ENCODE data around the gene WDR18.

The WDR18 gene

DNA sequence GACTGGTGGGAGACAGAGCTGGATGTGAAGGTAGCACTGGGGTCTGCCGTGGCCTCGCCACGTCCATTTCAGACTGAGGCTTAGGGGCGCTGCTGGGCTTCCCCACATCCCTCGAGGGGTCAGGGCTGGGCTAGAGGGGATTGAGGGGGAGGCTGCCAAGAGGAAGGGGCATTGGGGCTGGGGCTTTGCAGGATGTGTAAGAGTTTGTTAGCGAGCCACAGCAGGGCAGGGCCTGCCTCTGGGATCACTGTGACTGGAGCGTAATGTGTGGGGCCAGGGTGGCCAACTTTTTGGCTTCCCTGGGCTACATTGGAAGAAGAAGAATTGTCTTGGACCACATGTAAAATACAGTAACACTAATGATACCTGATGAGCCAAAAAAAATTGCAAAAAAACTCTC lies 44.2 kb upstream of the WDR18 start:
- Histone ChIP-seq H3F3A (ENCODE audit: low read depth) (no peaks in the 10 kb centered on the region), H2AFZ (ENCODE audit: low read length) (no peak overlapping the region), H3K4me3 (ENCODE audit: low read length, poor library complexity, severe bottlenecking) (no peak overlapping the region), H3K4me1 (ENCODE audit: insufficient read depth, low read length, poor library complexity, severe bottlenecking) (no peaks in the 10 kb centered on the region), H3K9ac (ENCODE audit: low read depth, low read length, poor library complexity, severe bottlenecking) (no peak overlapping the region), H3K27me3 (ENCODE audit: insufficient read depth, low read length, poor library complexity, severe bottlenecking) (no peaks in the 10 kb centered on the region), H4K20me1 (ENCODE audit: insufficient read depth, low read length, poor library complexity, severe bottlenecking) (peaks cover 13% of the 10 kb centered on the region), H3K4me2 (ENCODE audit: low read depth, low read length, poor library complexity, severe bottlenecking) (no peak overlapping the region), H3K9me2 (replicated peaks; ENCODE audit: low read depth, low read length) (no peaks in the 10 kb centered on the region), H3K9me3 (ENCODE audit: insufficient read depth, low read depth, low read length) (no peaks in the 10 kb centered on the region), H3K36me3 (ENCODE audit: insufficient read depth, low read length) (peaks cover 5% of the 10 kb centered on the region; the same call in 1 of the 2 replicates), H3K79me2 (ENCODE audit: insufficient read depth, low read length) (peaks cover 22% of the 10 kb centered on the region; the same call in 1 of the 2 replicates)
- TF ChIP-seq, protein P1, sequence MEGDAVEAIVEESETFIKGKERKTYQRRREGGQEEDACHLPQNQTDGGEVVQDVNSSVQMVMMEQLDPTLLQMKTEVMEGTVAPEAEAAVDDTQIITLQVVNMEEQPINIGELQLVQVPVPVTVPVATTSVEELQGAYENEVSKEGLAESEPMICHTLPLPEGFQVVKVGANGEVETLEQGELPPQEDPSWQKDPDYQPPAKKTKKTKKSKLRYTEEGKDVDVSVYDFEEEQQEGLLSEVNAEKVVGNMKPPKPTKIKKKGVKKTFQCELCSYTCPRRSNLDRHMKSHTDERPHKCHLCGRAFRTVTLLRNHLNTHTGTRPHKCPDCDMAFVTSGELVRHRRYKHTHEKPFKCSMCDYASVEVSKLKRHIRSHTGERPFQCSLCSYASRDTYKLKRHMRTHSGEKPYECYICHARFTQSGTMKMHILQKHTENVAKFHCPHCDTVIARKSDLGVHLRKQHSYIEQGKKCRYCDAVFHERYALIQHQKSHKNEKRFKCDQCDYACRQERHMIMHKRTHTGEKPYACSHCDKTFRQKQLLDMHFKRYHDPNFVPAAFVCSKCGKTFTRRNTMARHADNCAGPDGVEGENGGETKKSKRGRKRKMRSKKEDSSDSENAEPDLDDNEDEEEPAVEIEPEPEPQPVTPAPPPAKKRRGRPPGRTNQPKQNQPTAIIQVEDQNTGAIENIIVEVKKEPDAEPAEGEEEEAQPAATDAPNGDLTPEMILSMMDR (conservative IDR thresholded peaks at IDR 0.05; ENCODE audit: low read length) = no peak
- no peak for TF ChIP-seq EZH2phosphoT487 (IDR thresholded peaks at IDR 0.05; ENCODE audit: borderline replicate concordance)

- Histone ChIP-seq H3K36me3 (ENCODE audit: insufficient read depth, low read length) (peaks cover 5% of the 10 kb centered on the region; the same call in 1 of the 2 replicates), H3K9me3 (ENCODE audit: insufficient read depth, low read depth, low read length) (no peaks in the 10 kb centered on the region), H3K9ac (ENCODE audit: low read depth, low read length, poor library complexity, severe bottlenecking) (no peak overlapping the region), H3K9me2 (replicated peaks; ENCODE audit: low read depth, low read length) (no peaks in the 10 kb centered on the region), H3K4me2 (ENCODE audit: low read depth, low read length, poor library complexity, severe bottlenecking) (no peak overlapping the region), H3K4me1 (ENCODE audit: insufficient read depth, low read length, poor library complexity, severe bottlenecking) (no peaks in the 10 kb centered on the region), H3F3A (ENCODE audit: low read depth) (no peaks in the 10 kb centered on the region), H4K20me1 (ENCODE audit: insufficient read depth, low read length, poor library complexity, severe bottlenecking) (peaks cover 13% of the 10 kb centered on the region), H3K4me3 (ENCODE audit: low read length, poor library complexity, severe bottlenecking) (no peak overlapping the region), H3K79me2 (ENCODE audit: insufficient read depth, low read length) (peaks cover 22% of the 10 kb centered on the region; the same call in 1 of the 2 replicates), H2AFZ (ENCODE audit: low read length) (no peak overlapping the region), H3K27me3 (ENCODE audit: insufficient read depth, low read length, poor library complexity, severe bottlenecking) (no peaks in the 10 kb centered on the region)
- TF ChIP-seq, protein P1 (conservative IDR thresholded peaks at IDR 0.05; ENCODE audit: low read length) = no peak
- TF ChIP-seq EZH2phosphoT487 (IDR thresholded peaks at IDR 0.05; ENCODE audit: borderline replicate concordance) = no peak
Observed at GRCh38 chr19:940591-941291, 43.4 kb upstream of the WDR18 start.

GRCh38 chr19:941292-942132 lies 42.6 kb upstream of the WDR18 start:
- H3K9me2 ChIP-seq (replicated peaks; ENCODE audit: low read depth, low read length) = no peaks in the 10 kb centered on the region
- H3K36me3 ChIP-seq (ENCODE audit: insufficient read depth, low read length) = peaks cover 5% of the 10 kb centered on the region; the same call in 1 of the 2 replicates
- H3K4me3 ChIP-seq (ENCODE audit: low read length, poor library complexity, severe bottlenecking) = no peak overlapping the region
- H3F3A ChIP-seq (ENCODE audit: low read depth) = no peaks in the 10 kb centered on the region
- H3K27me3 ChIP-seq (ENCODE audit: insufficient read depth, low read length, poor library complexity, severe bottlenecking) = no peaks in the 10 kb centered on the region
- H3K4me2 ChIP-seq (ENCODE audit: low read depth, low read length, poor library complexity, severe bottlenecking) = no peak overlapping the region
- peaks cover 22% of the 10 kb centered on the region; the same call in 1 of the 2 replicates for H3K79me2 ChIP-seq (ENCODE audit: insufficient read depth, low read length)
- H3K9ac ChIP-seq (ENCODE audit: low read depth, low read length, poor library complexity, severe bottlenecking) = no peak overlapping the region
- H2AFZ ChIP-seq (ENCODE audit: low read length) = no peak overlapping the region
- no peak for TF ChIP-seq EZH2phosphoT487 (IDR thresholded peaks at IDR 0.05; ENCODE audit: borderline replicate concordance)
- TF ChIP-seq, protein P1 (conservative IDR thresholded peaks at IDR 0.05; ENCODE audit: low read length) = no peak
- peaks cover 9% of the 10 kb centered on the region for H4K20me1 ChIP-seq (ENCODE audit: insufficient read depth, low read length, poor library complexity, severe bottlenecking)
- H3K9me3 ChIP-seq (ENCODE audit: insufficient read depth, low read depth, low read length) = no peaks in the 10 kb centered on the region
- H3K4me1 ChIP-seq (ENCODE audit: insufficient read depth, low read length, poor library complexity, severe bottlenecking) = no peaks in the 10 kb centered on the region

Data from Loucy (cell line).